ENCODE measurements around the gene SLC9A8. TPM values are rescaled to one million over a fixed set of nuclear protein-coding genes. Genes with fewer than 3 reads are reported as not detected.
A peak's percentile ranks its signal among the peaks of the same experiment; 100 is the strongest.

SLC9A8 gene
- total and polyA plus RNA-seq, 4 donors: 7.8 to 21.1 (median 14.4) TPM

GRCh38 chr20:49888212-49889000 lies 75.8 kb downstream of the SLC9A8 start:
- peak; percentile 81 to 85 (median 83) for DNase-seq
- Histone ChIP-seq H3K36me3 (ENCODE audit: control insufficient read depth in 4 of 4, insufficient read depth in 4 of 4, low read length in 4 of 4) (peaks cover 4 to 31% (median 17%) of the 10 kb centered on the region in 4 donors), H3K9ac (ENCODE audit: insufficient read depth in 1 of 2, low read length in 2 of 2) (no peak overlapping the region), H3K4me1 (ENCODE audit: control insufficient read depth in 5 of 5, insufficient read depth in 5 of 5, low read length in 5 of 5) (peaks cover 7 to 64% (median 36%) of the 10 kb centered on the region in 5 donors), H3K9me3 (ENCODE audit: control insufficient read depth in 4 of 4, insufficient read depth in 3 of 4, low read length in 3 of 4) (no peaks in the 10 kb centered on the region), H3K27ac (ENCODE audit: low read depth in 1 of 2, low read length in 1 of 2) (peak overlapping the region in 1 of 2 donors; percentile 48), H3K4me3 (no peak overlapping the region), H3K27me3 (ENCODE audit: control insufficient read depth in 3 of 3, insufficient read depth in 3 of 3, low read length in 2 of 3) (no peaks in the 10 kb centered on the region)
- no peak for ATAC-seq (ENCODE audit: insufficient read depth, low FRiP score)
- WGBS, 2 donors: 69 to 77% methylated on average over 18 of the region's 18 CpGs
- peak; percentile 46 for TF ChIP-seq CTCF (IDR thresholded peaks at IDR 0.05; ENCODE audit: control extremely low read depth, extremely low read depth)

DNA sequence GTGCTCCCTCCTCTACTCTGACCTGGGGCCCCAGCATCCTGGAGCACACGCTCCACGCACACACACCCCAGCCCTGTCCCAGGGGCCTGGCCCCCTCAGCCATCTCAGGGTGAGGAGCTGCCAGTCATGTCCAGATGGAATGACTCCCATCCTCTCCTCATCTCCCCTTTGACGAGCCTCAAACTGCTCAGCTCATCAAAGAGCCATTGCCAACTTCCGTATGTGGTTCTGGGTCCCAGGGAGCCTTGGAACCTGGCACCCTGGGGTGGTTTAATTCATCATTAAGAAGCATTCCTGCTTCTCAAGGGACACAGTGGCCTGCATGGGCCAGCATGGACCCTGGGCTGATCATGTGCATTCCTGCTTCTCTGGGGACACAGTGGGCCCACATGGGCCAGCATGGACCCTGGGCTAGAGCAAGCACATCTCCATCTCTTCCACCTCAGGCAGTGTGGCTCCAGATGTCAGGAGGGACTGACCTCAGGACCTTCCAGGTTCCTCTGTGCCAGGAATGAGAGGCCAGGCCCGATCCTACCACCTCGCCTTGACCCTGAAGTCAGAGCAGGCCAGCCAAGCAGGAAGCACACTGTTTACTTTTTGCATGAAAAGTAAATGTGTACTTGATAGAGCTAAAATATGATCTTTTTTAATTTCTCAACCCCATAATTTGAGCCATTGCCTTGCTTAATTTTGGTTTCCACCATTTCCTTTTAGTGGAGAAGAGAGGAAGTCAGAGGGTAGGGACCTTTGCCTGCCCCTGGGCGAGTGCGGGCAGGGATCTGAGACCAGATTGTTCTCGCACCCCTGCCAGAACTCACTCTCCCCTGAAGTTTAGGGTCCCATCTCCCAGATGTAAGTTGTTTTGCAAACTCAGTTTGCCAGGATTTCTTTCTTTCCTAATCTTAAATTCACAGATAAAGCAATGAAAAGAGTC lies 76.6 kb downstream of the SLC9A8 start:
- Histone ChIP-seq H3K9me3 (ENCODE audit: control insufficient read depth in 4 of 4, insufficient read depth in 3 of 4, low read length in 3 of 4) (no peaks in the 10 kb centered on the region), H3K27me3 (ENCODE audit: control insufficient read depth in 3 of 3, insufficient read depth in 3 of 3, low read length in 2 of 3) (no peaks in the 10 kb centered on the region), H3K4me1 (ENCODE audit: control insufficient read depth in 5 of 5, insufficient read depth in 5 of 5, low read length in 5 of 5) (peaks cover 10 to 69% (median 36%) of the 10 kb centered on the region in 5 donors), H3K36me3 (ENCODE audit: control insufficient read depth in 4 of 4, insufficient read depth in 4 of 4, low read length in 4 of 4) (peaks cover 2 to 23% (median 12%) of the 10 kb centered on the region in 4 donors), H3K4me3 (no peak overlapping the region), H3K9ac (ENCODE audit: insufficient read depth in 1 of 2, low read length in 2 of 2) (no peak overlapping the region), H3K27ac (ENCODE audit: low read depth in 1 of 2, low read length in 1 of 2) (peak overlapping the region in 1 of 2 donors; percentile 29)
- WGBS, 2 donors: 40 to 59% methylated on average over 9 of the region's 9 CpGs
- TF ChIP-seq CTCF (IDR thresholded peaks at IDR 0.05; ENCODE audit: control extremely low read depth, extremely low read depth): no peak
- no peak for ATAC-seq (ENCODE audit: insufficient read depth, low FRiP score)
- DNase-seq: peak in 2 of 3 donors; percentile 55 to 65

DNA sequence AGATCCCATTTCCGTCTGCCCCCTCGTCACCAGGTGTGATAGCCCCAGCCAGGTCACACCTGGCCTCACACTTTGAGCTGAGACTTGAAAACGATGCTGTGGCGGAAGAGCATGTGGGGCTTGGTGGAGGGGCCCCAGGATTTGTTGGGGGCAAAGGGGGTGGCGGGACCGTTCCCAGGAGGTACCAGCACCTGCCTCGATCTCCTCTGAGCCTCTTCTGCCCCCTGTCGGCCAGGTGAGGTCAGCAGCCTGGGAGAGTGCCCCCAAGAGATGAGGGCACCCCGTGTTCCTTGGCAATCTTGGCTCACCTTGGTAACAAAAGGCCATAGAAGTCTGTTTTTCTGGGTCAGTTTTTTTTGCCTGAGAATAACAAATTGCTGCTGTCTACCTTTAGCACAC lies 77.3 kb downstream of the SLC9A8 start:
- no peak for DNase-seq
- 68% methylated on average over 9 of the region's 9 CpGs for WGBS, 2 donors
- H3K9ac ChIP-seq (ENCODE audit: insufficient read depth in 1 of 2, low read length in 2 of 2): no peak overlapping the region
- H3K27ac ChIP-seq (ENCODE audit: low read depth in 1 of 2, low read length in 1 of 2): peak overlapping the region in 1 of 2 donors; percentile 16
- no peaks in the 10 kb centered on the region for H3K27me3 ChIP-seq (ENCODE audit: control insufficient read depth in 3 of 3, insufficient read depth in 3 of 3, low read length in 2 of 3)
- peaks cover 0 to 16% (median 8%) of the 10 kb centered on the region in 4 donors for H3K36me3 ChIP-seq (ENCODE audit: control insufficient read depth in 4 of 4, insufficient read depth in 4 of 4, low read length in 4 of 4)
- H3K4me1 ChIP-seq (ENCODE audit: control insufficient read depth in 5 of 5, insufficient read depth in 5 of 5, low read length in 5 of 5): peaks cover 10 to 69% (median 36%) of the 10 kb centered on the region in 5 donors
- H3K4me3 ChIP-seq: no peak overlapping the region
- no peak for ATAC-seq (ENCODE audit: insufficient read depth, low FRiP score)
- no peaks in the 10 kb centered on the region for H3K9me3 ChIP-seq (ENCODE audit: control insufficient read depth in 4 of 4, insufficient read depth in 3 of 4, low read length in 3 of 4)
- no peak for TF ChIP-seq CTCF (IDR thresholded peaks at IDR 0.05; ENCODE audit: control extremely low read depth, extremely low read depth)
